HFF-Myc (cell line): Measurements from ENCODE around the gene SLC28A3.

Experiments used
- DNase-seq: peaks from one replicate; pipeline ENCODE4 v3.0.0-alpha.2; 2011; ENCODE audit warnings: low read depth; ENCODE audit errors: extremely low read depth
- H3K4me3 ChIP-seq: replicated peaks from 2 replicates; pipeline ENCODE4 v1.5.1; 2011; ENCODE audit warnings: low read depth, mild to moderate bottlenecking, control low read depth, low read length
- TF ChIP-seq, protein P1 (sequence below): IDR thresholded peaks from 2 replicates; pipeline ENCODE4 v1.5.1; 2012; ENCODE audit warnings: mild to moderate bottlenecking, low read depth, low read length, control low read depth; ENCODE audit errors: missing control alignments

Gene SLC28A3

DNA sequence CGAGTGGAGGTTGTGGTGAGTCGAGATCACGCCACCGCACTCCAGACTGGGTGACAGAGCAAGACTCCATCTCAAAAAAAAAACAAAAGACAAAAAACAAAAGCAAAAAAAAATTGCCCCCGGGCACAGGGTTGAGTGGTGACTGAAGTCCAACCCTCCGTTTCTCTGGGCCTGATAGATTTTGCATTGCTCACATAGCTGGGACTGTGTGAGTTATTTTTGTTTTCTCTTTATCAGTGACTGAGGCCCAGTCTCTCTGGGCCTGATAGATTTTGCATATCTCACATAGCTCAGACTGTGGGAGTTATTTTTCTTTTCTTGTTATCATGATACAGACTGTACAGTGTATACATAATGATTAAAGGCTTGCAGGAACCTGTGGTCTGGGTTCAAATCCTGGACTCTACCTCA, 2.6 kb upstream of the SLC28A3 start:
- DNase-seq = no peak
- H3K4me3 ChIP-seq = no peak overlapping the region
- TF ChIP-seq, protein P1, sequence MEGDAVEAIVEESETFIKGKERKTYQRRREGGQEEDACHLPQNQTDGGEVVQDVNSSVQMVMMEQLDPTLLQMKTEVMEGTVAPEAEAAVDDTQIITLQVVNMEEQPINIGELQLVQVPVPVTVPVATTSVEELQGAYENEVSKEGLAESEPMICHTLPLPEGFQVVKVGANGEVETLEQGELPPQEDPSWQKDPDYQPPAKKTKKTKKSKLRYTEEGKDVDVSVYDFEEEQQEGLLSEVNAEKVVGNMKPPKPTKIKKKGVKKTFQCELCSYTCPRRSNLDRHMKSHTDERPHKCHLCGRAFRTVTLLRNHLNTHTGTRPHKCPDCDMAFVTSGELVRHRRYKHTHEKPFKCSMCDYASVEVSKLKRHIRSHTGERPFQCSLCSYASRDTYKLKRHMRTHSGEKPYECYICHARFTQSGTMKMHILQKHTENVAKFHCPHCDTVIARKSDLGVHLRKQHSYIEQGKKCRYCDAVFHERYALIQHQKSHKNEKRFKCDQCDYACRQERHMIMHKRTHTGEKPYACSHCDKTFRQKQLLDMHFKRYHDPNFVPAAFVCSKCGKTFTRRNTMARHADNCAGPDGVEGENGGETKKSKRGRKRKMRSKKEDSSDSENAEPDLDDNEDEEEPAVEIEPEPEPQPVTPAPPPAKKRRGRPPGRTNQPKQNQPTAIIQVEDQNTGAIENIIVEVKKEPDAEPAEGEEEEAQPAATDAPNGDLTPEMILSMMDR = no peak

DNA sequence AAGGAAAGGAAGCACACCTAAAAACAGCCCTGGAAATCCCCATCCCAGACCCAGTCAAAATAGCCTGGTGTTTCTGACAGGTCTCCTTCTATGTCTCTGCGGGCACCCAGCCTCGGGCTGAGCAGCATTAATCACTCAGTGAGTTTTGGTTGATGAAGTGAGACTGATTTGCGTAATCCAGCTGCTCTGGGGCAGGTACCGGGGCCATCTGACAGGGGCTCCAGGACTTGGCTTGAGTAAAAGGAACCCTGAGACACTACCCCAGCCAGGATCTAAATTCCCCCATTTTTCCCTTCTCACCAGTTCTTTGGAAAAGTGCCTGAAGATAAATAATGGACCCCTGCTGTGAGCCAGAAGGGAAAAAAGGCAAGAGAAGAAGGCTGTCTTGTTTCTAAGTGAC, 596 bp downstream of the SLC28A3 start:
- TF ChIP-seq, protein P1 = no peak
- H3K4me3 ChIP-seq = no peak overlapping the region
- DNase-seq = no peak

DNA sequence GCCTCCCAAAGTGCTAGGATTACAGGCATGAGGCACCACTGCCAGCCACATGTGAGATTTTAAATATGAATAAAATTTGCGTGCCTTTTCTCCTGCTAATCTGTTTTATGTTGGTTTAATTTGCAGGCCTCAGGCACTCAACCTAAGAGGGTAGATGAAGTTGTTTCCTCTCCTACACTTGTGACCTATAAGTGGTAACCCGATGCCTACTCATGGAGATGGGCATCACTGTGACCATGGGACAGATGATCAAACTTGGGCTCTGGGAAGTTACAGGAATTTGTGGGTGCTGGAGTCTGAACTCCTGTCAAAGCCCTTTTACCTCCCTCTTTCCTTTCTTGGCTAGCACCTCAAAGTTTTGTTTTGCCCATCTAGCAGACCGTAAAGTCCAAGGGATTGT, 1.1 kb downstream of the SLC28A3 start:
- TF ChIP-seq, protein P1 = no peak

DNA sequence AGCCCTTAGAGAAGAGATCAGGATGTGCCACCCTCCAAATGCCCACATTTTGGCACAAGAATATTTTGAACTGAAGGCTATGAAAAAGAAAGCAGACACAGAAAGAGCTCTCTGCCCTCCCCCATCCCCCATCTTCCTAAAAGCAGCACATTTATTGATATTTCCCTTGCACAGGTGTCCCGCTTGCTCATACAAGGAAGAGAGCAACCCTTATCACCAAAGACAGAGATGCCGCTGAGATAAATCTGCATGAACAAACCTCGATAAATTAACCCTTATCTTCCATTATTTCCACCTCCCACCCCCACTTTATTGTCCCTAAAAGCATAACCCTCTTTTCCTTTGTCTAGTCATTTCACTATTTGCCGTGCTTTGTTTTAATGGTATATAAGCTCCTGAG, 1.8 kb downstream of the SLC28A3 start:
- DNase-seq = no peak
- no peak overlapping the region for H3K4me3 ChIP-seq
- TF ChIP-seq, protein P1 = no peak

More for the DNA sequence above, 1.1 kb downstream of the SLC28A3 start:
- no peak for DNase-seq
- H3K4me3 ChIP-seq = no peak overlapping the region

DNA sequence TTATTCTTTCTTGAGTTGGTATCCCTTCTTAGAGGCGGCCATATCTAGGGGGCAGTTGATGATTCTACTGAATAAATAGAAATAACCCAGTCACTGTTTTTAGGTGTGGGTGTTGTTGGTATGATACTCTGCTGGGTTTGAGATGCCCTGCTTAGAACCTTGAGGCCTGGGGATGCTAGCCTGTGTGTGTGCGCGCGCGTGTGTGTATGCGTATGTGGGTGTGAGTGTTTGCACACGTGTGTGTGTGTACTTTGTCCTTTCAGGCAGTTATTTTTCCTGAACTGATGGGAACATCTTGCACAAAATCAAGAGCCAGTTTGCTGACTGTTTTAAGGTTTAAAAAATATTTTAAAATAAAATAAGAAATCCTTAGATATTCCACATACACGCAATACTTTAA, 3.3 kb downstream of the SLC28A3 start:
- TF ChIP-seq, protein P1 = no peak
- DNase-seq = no peak
- no peak overlapping the region for H3K4me3 ChIP-seq

DNA sequence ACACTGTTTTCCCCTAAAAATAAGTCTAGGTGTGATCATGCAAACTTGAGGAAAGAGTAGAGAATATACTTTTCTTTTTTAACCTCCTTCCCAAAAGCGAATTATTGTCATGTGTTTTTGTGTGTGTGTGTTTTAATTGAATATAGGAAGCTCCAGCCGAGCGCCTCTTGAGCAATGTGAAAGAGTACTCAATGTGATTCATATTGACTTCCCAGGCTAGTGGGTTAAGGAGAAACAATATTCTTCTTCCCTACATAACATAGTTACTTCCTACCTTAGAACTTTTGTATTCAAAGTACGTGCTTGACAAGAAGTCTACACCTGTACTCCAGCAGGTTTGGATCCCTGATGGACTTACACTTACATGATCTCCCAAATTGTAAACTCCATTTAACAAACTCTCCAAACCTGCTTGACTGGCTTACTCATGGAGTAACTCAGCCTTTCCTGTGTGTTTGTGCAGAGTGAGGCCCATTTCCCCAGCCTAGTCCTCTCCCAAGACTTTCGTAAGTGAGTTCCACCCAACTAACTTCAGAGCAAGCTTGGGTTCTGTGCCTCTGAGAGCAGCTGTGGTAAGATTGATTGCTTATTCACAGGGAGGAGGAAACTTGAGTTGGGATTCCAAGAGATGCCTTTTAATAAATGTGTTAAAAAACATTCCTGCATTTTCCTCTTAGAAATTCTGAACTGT, 9.3 kb downstream of the SLC28A3 start:
- no peak overlapping the region for H3K4me3 ChIP-seq
- TF ChIP-seq, protein P1 = no peak
- DNase-seq = no peak

DNA sequence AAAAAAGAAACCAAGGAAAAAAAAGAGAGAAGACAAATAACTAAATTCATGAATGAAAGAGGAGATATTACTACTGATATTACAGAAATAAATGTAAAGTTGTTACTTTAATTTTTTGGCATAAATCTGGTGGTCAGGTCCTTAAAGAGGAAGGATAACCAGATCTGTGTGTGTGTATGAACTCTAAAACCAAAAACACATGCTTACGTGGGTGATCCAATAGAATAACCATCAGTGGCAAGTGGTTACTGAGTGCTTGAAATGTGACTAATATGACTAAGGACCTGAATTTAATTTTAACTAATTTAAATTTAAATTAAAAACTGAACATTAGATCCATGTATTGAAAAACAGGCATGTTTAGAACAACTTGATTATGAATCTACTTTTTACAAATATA, 10.3 kb downstream of the SLC28A3 start:
- no peak for DNase-seq
- no peak overlapping the region for H3K4me3 ChIP-seq
- TF ChIP-seq, protein P1 = no peak
